Lower leg skin (tissue), 3 donors: Measurements from ENCODE around the gene MCTP2.

ENCODE experiments used
- CTCF ChIP-seq, 3 donors: fragments of 450-650 bp; IDR thresholded peaks; one replicate each; pipeline ENCODE4 v1.5.1; 2016; ENCODE audit warnings: antibody characterized with exemption in 3 of 3, mild to moderate bottlenecking in 3 of 3, moderate library complexity in 2 of 3
- POLR2A ChIP-seq, 2 donors: fragments of 450-650 bp; IDR thresholded peaks; one replicate each; pipeline ENCODE4 v1.6.1; 2016 to 2017; ENCODE audit warnings: antibody characterized with exemption in 2 of 2, mild to moderate bottlenecking in 1 of 2, moderate library complexity in 1 of 2

GRCh38 chr15:94381384-94381783 is 150.0 kb downstream of the MCTP2 start:
- TF ChIP-seq CTCF (IDR thresholded peaks at IDR 0.05) (no peak), POLR2A (IDR thresholded peaks at IDR 0.05) (no peak)
